CD4-positive, alpha-beta T cell treated with Interleukin-17A for 1 hour (primary cell): ENCODE data around the gene ATXN1L.
"Not testable (repeated sequence)": the region's sequence is repeated elsewhere in the genome, so short reads cannot be mapped to it uniquely, and the experiment has no call there.

Experiments
- DNase-seq: peaks from one replicate; pipeline ENCODE4 v3.0.0-alpha.2; 2020

The ATXN1L gene

GRCh38 chr16:71845639-71846430, at the start of gene ATXN1L:
Gene ATXN1L, plus strand, starts transcription at chr16:71845976. Its CDS starts 3,765 bp downstream, at chr16:71849741.
- DNase-seq = peak; percentile 94

- DNase-seq = no peak
Measured at GRCh38 chr16:71796501-71797097, 49.2 kb upstream of the ATXN1L start.

DNA sequence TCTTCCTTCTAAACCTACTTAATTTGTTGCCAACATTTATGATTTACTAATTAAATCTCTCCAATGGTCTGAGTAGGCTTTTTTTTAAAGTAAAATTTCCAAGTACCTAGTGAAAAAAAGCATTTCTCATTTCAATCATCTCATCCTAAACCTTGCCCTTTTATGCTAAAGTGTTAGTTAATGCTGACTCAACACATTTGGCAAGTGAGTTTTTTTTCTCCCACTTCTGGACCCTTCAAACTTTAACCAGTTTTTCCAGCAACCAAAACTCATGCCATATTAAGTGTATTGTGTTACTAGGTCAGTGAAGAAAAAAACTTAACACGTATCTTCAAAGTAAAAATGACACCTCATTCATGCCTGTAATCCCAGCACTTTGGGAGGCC, 42.5 kb upstream of the ATXN1L start:
- DNase-seq = no peak

- no peak for DNase-seq
Measured at GRCh38 chr16:71807905-71808592, 37.7 kb upstream of the ATXN1L start.

GRCh38 chr16:71808593-71809459, 37.0 kb upstream of the ATXN1L start, which contains the start of gene AP1G1:
Gene AP1G1, minus strand, starts transcription at chr16:71808834. Its CDS starts 19,355 bp downstream, at chr16:71789479.
- DNase-seq = peak; percentile 98

GRCh38 chr16:71810155-71810530, 35.6 kb upstream of the ATXN1L start:
- not testable (repeated sequence) for DNase-seq

- DNase-seq = peak; percentile 32
Measured at GRCh38 chr16:71811261-71811803, 34.4 kb upstream of the ATXN1L start.

DNA sequence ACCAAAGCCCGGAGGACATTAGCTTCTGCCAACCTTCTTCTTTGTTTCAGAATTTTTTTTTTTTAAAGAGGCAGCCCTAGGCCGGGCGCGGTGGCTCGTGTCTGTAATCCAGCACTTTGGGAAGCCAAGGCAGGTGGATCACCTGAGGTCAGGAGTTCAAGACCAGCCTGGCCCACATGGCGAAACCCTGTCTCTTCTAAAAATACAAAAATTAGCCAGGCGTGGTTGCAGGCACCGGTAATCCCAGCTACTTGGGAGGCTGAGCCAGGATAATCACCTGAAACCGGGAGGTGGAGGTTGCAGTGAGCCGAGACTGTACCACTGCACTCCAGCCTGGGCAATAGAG, 28.6 kb upstream of the ATXN1L start:
- DNase-seq = not testable (repeated sequence)

DNA sequence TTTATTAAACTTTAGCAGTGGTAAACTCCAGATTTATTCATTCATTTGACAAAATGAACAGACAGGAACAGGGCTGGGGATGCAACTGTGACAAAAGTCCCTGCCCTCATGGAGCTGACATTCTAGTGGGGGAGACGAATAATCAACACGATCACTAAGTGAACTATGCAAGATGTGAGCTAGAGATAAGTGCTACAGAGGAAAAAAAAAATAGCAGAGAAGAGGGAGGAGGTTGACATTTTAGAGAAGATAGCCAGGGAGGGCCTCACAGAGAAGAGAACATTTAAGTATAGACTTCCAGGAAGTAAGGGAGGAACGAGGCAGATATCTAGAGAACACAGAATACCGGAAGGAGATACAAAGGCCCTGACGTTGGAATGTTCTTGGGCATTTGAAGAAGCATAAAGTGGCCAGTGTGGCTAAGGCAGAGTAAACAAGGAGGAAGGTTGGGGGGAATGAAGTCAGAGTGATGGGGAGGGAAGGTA, 19.2 kb upstream of the ATXN1L start:
- DNase-seq = no peak

DNA sequence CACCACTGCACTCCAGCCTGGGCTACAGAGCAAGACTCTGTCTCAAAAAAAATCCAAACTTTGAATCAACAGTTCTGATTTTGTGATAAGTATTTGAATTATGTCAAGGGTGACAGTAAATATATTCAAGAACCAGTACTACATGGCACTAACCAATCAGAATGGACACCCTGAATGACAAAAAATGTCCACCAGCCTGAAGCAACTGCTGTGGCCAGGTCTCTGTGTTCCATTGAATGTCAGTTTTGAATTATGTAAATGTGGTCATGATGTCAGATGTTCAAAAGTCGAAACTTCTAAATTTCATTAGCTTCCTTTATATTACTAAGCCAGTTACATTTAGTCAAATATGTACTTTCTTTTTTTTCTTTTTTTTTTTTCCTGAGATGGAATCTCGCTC, 15.4 kb upstream of the ATXN1L start:
- no peak for DNase-seq

DNA sequence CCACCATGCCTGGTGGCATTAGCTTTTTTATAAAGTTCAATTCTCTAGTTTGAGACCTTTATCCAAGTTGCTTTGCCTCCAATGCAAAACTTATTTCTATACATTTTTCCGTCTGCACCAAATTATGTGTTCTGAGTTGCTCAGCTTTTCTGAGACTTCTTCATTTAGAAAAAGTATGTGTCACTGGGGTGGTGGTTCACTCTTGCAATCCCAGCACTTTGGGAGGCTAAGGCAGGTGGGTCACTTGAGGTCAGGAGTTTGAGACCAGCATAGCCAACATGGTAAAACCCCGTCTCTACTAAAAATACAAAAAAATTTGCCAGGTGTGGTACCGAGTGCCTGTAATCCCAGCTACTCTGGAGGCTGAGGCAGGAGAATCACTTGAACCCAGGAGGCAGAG, 14.1 kb upstream of the ATXN1L start:
- DNase-seq = not testable (repeated sequence)

- not testable (repeated sequence) for DNase-seq
Measured at GRCh38 chr16:71832112-71832511, 13.7 kb upstream of the ATXN1L start.

GRCh38 chr16:71834291-71834690, 11.5 kb upstream of the ATXN1L start:
- no peak for DNase-seq

DNA sequence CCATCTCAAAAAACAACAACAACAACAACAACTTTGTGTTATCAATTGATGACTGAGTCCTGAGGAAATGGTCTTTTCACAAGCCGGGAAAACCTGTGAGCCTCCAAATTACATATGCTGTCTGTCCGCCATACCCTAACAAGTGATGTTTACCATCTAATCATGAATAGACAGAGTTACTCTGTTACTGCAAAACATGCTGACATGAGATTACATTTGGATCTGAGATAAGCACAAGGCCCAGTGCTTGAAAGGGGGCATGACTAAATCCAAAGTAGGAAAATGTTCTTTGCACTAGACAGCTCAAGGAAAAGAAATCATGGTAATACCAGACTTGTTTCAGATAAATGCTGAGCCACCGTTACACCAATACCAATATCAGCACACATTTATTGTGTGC, 8.6 kb upstream of the ATXN1L start:
- no peak for DNase-seq

- DNase-seq = no peak
Measured at GRCh38 chr16:71840052-71840451, 5.7 kb upstream of the ATXN1L start.

DNA sequence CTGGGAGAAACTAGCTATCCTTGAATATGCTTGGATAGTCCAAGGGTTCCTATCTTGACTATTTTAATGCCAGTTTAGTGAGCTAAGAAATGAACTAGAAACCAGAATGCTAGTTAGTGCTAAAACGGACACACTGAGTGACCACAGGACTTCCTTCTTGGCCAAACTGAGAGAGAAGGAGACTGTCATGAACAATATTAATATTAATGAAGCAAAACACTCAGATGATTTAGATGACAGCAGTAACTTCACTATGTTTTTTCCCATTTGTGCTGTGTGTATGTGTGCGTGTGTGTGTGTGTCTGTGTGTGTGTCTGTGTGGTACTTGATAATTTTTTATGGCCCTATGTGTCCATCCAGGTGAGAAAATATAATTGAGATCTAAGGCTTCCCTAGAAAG, 2.2 kb upstream of the ATXN1L start:
- no peak for DNase-seq

DNA sequence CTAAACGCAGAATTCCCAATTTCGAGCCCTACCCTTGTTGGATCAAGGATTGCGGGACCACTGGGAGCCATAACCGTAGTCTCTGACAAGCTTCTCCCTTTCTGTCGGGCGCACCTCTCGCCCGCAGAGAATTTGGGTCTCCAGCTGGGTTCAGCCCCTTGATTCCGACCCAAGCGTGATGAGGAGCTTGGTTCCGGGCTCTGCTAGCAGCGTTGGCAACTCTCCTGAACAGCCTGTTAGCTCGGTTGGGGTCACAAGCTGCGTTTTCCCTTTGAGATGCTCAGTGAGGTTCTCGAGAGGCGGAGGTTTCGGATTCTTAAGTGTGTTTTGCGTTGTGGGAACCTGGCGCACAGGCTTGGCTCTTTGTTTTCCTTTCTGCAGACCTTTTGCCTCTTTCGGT, 655 bp downstream of the ATXN1L start:
- peak; percentile 21 for DNase-seq

DNA sequence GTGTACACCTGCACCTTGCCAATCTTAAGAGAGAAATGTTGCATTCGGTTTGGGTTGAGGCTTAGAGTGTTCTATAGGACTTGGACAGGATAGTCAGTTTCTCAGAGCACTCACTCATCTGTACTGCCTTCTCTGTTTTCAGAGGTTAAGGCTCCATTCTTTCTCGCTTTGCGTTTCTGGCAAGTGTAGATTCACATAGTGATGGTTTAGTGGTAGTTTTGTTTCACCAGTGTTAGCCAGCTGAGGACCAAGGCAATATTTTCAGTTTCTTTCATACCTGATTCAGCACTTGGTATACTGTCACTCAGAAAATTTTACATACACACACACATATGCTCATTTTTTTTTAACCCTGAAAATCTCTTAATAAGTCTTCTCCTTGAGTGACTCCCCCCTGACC, 1.3 kb downstream of the ATXN1L start:
- DNase-seq = no peak

- DNase-seq = no peak
Measured at GRCh38 chr16:71848622-71849021, 2.8 kb downstream of the ATXN1L start.

GRCh38 chr16:71851746-71852145, 6.0 kb downstream of the ATXN1L start:
- DNase-seq = no peak

GRCh38 chr16:71852158-71852557, 6.4 kb downstream of the ATXN1L start:
- no peak for DNase-seq

GRCh38 chr16:71852561-71852960, 6.8 kb downstream of the ATXN1L start:
- no peak for DNase-seq

DNA sequence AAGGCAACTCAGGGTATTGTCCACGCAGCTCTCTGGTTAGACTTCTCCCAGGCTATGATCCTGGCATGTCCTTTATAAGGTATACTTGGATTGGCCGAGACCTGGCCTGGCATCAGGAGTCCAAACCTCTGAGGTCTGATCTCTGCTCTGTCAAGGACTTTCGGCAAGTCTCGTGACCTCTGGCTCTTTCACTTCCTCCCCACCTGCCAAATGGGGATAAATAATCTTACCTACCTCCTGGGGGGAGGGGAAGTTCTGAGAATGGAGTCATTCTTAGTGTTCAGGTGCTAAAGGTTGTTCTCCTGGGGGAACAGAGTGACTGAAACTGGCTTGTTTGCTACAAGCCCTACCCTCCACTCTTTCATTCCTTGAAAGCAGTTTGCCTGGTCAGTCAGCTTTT, 7.6 kb downstream of the ATXN1L start:
- no peak for DNase-seq
